DND-41 (cell line): ENCODE measurements around the gene PUM1.

Experiments
- ATAC-seq: fragments of 200-7000 bp; cut with Tn5 transposase; 3 replicates; pipeline ENCODE4 v1.9.1; 2021; ENCODE audit warnings: low read depth; ENCODE audit not compliant: insufficient read depth
- DNase-seq: peaks from one replicate; pipeline ENCODE4 v3.0.0-alpha.2; 2020
- H2AFZ ChIP-seq: 2 replicates; pipeline ENCODE4 v1.6.0; 2012; ENCODE audit warnings: low read depth, low read length
- H3K27ac ChIP-seq: 2 replicates; pipeline ENCODE4 v1.5.1; 2012; ENCODE audit warnings: low read length, inconsistent platforms
- H3K27me3 ChIP-seq: fragments of 200-600 bp; sonication (generic); 2 replicates; pipeline ENCODE4 v1.6.0; 2012; ENCODE audit warnings: low read length, mild to moderate bottlenecking, inconsistent platforms; ENCODE audit not compliant: insufficient read depth, poor library complexity
- H3K36me3 ChIP-seq: 2 replicates; pipeline ENCODE4 v1.5.1; 2012; ENCODE audit warnings: low read length, inconsistent platforms; ENCODE audit not compliant: insufficient read depth
- H3K4me1 ChIP-seq: 2 replicates; pipeline ENCODE4 v1.5.1; 2012; ENCODE audit warnings: mild to moderate bottlenecking, low read length; ENCODE audit not compliant: insufficient read depth
- H3K4me2 ChIP-seq: 2 replicates; pipeline ENCODE4 v1.6.0; 2012; ENCODE audit warnings: mild to moderate bottlenecking, moderate library complexity, low read length, inconsistent platforms; ENCODE audit not compliant: insufficient read depth
- H3K4me3 ChIP-seq, 2 experiments: fragments of 200-600 bp in 1 of 2; shearing (Covaris generic) in 1 of 2; 2 replicates each; pipeline ENCODE4 v1.5.1; 2012 to 2016; ENCODE audit warnings: inconsistent platforms in 2 of 2, low read length in 2 of 2, mild to moderate bottlenecking in 2 of 2, low read depth in 1 of 2, moderate library complexity in 1 of 2
- H3K79me2 ChIP-seq: 2 replicates; pipeline ENCODE4 v1.6.0; 2012; ENCODE audit warnings: low read length, inconsistent platforms; ENCODE audit not compliant: insufficient read depth
- H3K9ac ChIP-seq: 2 replicates; pipeline ENCODE4 v1.6.0; 2012; ENCODE audit warnings: low read depth, mild to moderate bottlenecking, inconsistent platforms, low read length, moderate library complexity
- H3K9me3 ChIP-seq: 2 replicates; pipeline ENCODE4 v1.5.1; 2012; ENCODE audit warnings: low read length, moderate library complexity, mild to moderate bottlenecking, inconsistent platforms; ENCODE audit not compliant: insufficient read depth, severe bottlenecking
- H4K20me1 ChIP-seq: 2 replicates; pipeline ENCODE4 v1.6.0; 2012; ENCODE audit warnings: low read length; ENCODE audit not compliant: insufficient read depth
- EZH2 ChIP-seq: IDR thresholded peaks from 3 replicates; pipeline ENCODE4 v1.6.1; 2012; ENCODE audit warnings: borderline replicate concordance, low read depth, mild to moderate bottlenecking, moderate library complexity, low read length, inconsistent platforms; ENCODE audit not compliant: severe bottlenecking
- TF ChIP-seq, protein P1 (sequence below): IDR thresholded peaks from 2 replicates; pipeline ENCODE4 v1.5.1; 2012; ENCODE audit warnings: borderline replicate concordance, low read length, moderate library complexity, mild to moderate bottlenecking; ENCODE audit not compliant: poor library complexity, severe bottlenecking; ENCODE audit errors: extremely low read depth

Gene PUM1

GRCh38 chr1:31011719-31012118, 53.8 kb downstream of the PUM1 start:
- H3K36me3 ChIP-seq, result peaks cover 41% of the 10 kb centered on the region
- H2AFZ ChIP-seq, result no peak overlapping the region
- TF ChIP-seq, protein P1, sequence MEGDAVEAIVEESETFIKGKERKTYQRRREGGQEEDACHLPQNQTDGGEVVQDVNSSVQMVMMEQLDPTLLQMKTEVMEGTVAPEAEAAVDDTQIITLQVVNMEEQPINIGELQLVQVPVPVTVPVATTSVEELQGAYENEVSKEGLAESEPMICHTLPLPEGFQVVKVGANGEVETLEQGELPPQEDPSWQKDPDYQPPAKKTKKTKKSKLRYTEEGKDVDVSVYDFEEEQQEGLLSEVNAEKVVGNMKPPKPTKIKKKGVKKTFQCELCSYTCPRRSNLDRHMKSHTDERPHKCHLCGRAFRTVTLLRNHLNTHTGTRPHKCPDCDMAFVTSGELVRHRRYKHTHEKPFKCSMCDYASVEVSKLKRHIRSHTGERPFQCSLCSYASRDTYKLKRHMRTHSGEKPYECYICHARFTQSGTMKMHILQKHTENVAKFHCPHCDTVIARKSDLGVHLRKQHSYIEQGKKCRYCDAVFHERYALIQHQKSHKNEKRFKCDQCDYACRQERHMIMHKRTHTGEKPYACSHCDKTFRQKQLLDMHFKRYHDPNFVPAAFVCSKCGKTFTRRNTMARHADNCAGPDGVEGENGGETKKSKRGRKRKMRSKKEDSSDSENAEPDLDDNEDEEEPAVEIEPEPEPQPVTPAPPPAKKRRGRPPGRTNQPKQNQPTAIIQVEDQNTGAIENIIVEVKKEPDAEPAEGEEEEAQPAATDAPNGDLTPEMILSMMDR, result no peak
- no peak for TF ChIP-seq EZH2
- no peaks in the 10 kb centered on the region for H3K27me3 ChIP-seq
- DNase-seq (no peak), ATAC-seq (no peak)
- no peak overlapping the region for H3K27ac ChIP-seq
- no peaks in the 10 kb centered on the region for H3K9me3 ChIP-seq
- no peak overlapping the region for H3K9ac ChIP-seq
- peaks cover 85% of the 10 kb centered on the region for H4K20me1 ChIP-seq
- peaks cover 98% of the 10 kb centered on the region for H3K79me2 ChIP-seq
- no peak overlapping the region for H3K4me3 ChIP-seq
- H3K4me1 ChIP-seq, result no peaks in the 10 kb centered on the region; the same call in 1 of the 2 replicates
- H3K4me2 ChIP-seq, result no peak overlapping the region

- Histone ChIP-seq H3K27ac (no peak overlapping the region), H3K4me2 (no peak overlapping the region), H3K4me3 (no peak overlapping the region), H3K4me1 (no peaks in the 10 kb centered on the region), H4K20me1 (peaks cover 92% of the 10 kb centered on the region), H3K27me3 (no peaks in the 10 kb centered on the region), H3K36me3 (peaks cover 48% of the 10 kb centered on the region), H3K79me2 (peaks cover 100% of the 10 kb centered on the region), H3K9ac (no peak overlapping the region), H3K9me3 (no peaks in the 10 kb centered on the region), H2AFZ (no peak overlapping the region)
- DNase-seq (no peak), ATAC-seq (no peak; the same call in 2 of the 3 replicates)
- TF ChIP-seq, protein P1, result no peak
- TF ChIP-seq EZH2, result no peak
Observed at GRCh38 chr1:31010086-31010989, 55.2 kb downstream of the PUM1 start.

DNA sequence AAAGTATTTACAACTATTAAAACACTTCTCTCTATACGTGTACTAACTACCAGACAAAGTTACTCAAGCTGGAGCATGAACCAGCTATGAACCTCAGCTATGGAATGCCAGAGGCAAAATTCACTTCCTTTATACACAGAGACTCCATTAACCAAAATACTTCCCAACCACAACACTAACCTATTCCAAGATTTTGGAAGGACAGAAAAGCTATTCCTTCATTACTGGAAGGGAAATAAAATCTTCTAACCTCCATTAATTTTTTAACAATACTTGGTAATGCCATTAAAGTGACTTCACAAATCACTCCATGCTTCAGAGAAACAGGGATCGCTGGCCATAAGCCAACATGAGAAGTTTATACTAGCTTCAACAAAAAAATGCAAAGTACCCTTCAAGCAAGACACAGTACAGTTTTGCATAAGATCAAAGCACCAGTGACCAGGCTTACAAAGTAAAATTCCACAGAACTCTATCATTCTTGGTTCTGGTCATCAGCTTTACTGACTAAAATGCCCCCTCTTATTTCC, 58.0 kb downstream of the PUM1 start:
- no peak for ATAC-seq
- peaks cover 61% of the 10 kb centered on the region for H3K36me3 ChIP-seq
- H3K27ac ChIP-seq, result no peak overlapping the region
- no peaks in the 10 kb centered on the region for H3K27me3 ChIP-seq
- no peak overlapping the region for H3K4me3 ChIP-seq
- no peaks in the 10 kb centered on the region for H3K9me3 ChIP-seq
- peaks cover 97% of the 10 kb centered on the region for H4K20me1 ChIP-seq
- peaks cover 100% of the 10 kb centered on the region for H3K79me2 ChIP-seq
- H3K4me2 ChIP-seq, result no peak overlapping the region
- no peak overlapping the region for H3K9ac ChIP-seq
- TF ChIP-seq EZH2, result no peak
- TF ChIP-seq, protein P1, result no peak
- no peaks in the 10 kb centered on the region for H3K4me1 ChIP-seq
- no peak for DNase-seq
- H2AFZ ChIP-seq, result no peak overlapping the region
